DOHH2 (cell line): ENCODE measurements around the gene KNDC1.

Experiments used
- H3F3A ChIP-seq: fragments of 200-600 bp; sonication (generic), shearing (Covaris generic); 2 replicates; pipeline ENCODE4 v1.6.0; 2016; ENCODE audit warnings: antibody characterized with exemption, mild to moderate bottlenecking; ENCODE audit not compliant: control insufficient read depth, insufficient read depth
- H3K27ac ChIP-seq: fragments of 200-600 bp; sonication (generic); 2 replicates; pipeline ENCODE4 v1.5.1; 2014; ENCODE audit warnings: low read depth, mild to moderate bottlenecking, low read length, moderate library complexity
- H3K27me3 ChIP-seq: fragments of 200-600 bp; sonication (generic); 2 replicates; pipeline ENCODE4 v1.6.1; 2014; ENCODE audit warnings: mild to moderate bottlenecking, low read length, mixed read lengths; ENCODE audit not compliant: control insufficient read depth
- H3K36me3 ChIP-seq: fragments of 200-600 bp; sonication (generic); 2 replicates; pipeline ENCODE4 v1.6.1; 2014; ENCODE audit warnings: mild to moderate bottlenecking, low read length, moderate library complexity, mixed read lengths; ENCODE audit not compliant: control insufficient read depth
- H3K4me1 ChIP-seq: fragments of 200-600 bp; sonication (generic); 2 replicates; pipeline ENCODE4 v1.6.1; 2014; ENCODE audit warnings: mild to moderate bottlenecking, low read length, mixed read lengths; ENCODE audit not compliant: control insufficient read depth
- H3K4me2 ChIP-seq: fragments of 200-600 bp; sonication (generic); 2 replicates; pipeline ENCODE4 v1.6.0; 2014; ENCODE audit warnings: mild to moderate bottlenecking, low read length, moderate library complexity
- H3K4me3 ChIP-seq: fragments of 200-600 bp; sonication (generic); 2 replicates; pipeline ENCODE4 v1.5.1; 2014; ENCODE audit warnings: mild to moderate bottlenecking, low read length, mixed read lengths
- H3K79me2 ChIP-seq: fragments of 200-600 bp; sonication (generic); 2 replicates; pipeline ENCODE4 v1.6.1; 2014; ENCODE audit warnings: mild to moderate bottlenecking, low read length, mixed read lengths; ENCODE audit not compliant: control insufficient read depth
- H3K9me2 ChIP-seq: fragments of 200-600 bp; sonication (generic); replicated peaks from 2 replicates; pipeline ENCODE4 v1.6.1; 2014; ENCODE audit warnings: mild to moderate bottlenecking, low read length, mixed read lengths; ENCODE audit not compliant: control insufficient read depth
- H3K9me3 ChIP-seq: fragments of 200-600 bp; sonication (generic); 2 replicates; pipeline ENCODE4 v1.6.1; 2014; ENCODE audit warnings: antibody characterized with exemption, low read length, mixed read lengths; ENCODE audit not compliant: control insufficient read depth, insufficient read depth
- H4K20me1 ChIP-seq: fragments of 200-600 bp; sonication (generic); 2 replicates; pipeline ENCODE4 v1.6.0; 2014; ENCODE audit warnings: low read depth, mild to moderate bottlenecking, antibody characterized with exemption, low read length, moderate library complexity; ENCODE audit not compliant: control insufficient read depth, insufficient read depth
- CTCF ChIP-seq: fragments of 200-600 bp; sonication (generic); IDR thresholded peaks from one replicate; pipeline ENCODE4 v1.5.1; 2014; ENCODE audit warnings: antibody characterized with exemption, mild to moderate bottlenecking, low read depth, low read length; ENCODE audit not compliant: poor library complexity, severe bottlenecking
- EZH2phosphoT487 ChIP-seq: fragments of 200-600 bp; sonication (generic); IDR thresholded peaks from 2 replicates; pipeline ENCODE4 v1.6.1; 2017; ENCODE audit warnings: borderline replicate concordance, mild to moderate bottlenecking, antibody characterized with exemption, low read length, moderate library complexity, mixed read lengths

Gene KNDC1

GRCh38 chr10:133270204-133270603 lies 110.2 kb downstream of the KNDC1 start:
- no peak for TF ChIP-seq EZH2phosphoT487
- TF ChIP-seq CTCF: no peak
- Histone ChIP-seq H3K36me3 (no peaks in the 10 kb centered on the region), H4K20me1 (no peaks in the 10 kb centered on the region), H3K9me3 (no peaks in the 10 kb centered on the region), H3K27ac (no peak overlapping the region), H3K4me3 (no peak overlapping the region), H3F3A (no peaks in the 10 kb centered on the region), H3K79me2 (no peaks in the 10 kb centered on the region), H3K9me2 (no peaks in the 10 kb centered on the region), H3K27me3 (no peaks in the 10 kb centered on the region), H3K4me2 (no peak overlapping the region), H3K4me1 (peaks cover 7% of the 10 kb centered on the region)

- Histone ChIP-seq H3K9me2 (no peaks in the 10 kb centered on the region), H3K79me2 (no peaks in the 10 kb centered on the region), H3K4me2 (no peak overlapping the region), H4K20me1 (no peaks in the 10 kb centered on the region), H3K9me3 (no peaks in the 10 kb centered on the region), H3K4me1 (peaks cover 14% of the 10 kb centered on the region), H3F3A (no peaks in the 10 kb centered on the region), H3K36me3 (no peaks in the 10 kb centered on the region), H3K27me3 (peaks cover 2% of the 10 kb centered on the region), H3K4me3 (no peak overlapping the region), H3K27ac (no peak overlapping the region)
- TF ChIP-seq CTCF: no peak
These were observed 110.8 kb downstream of the KNDC1 start for GRCh38 chr10:133270773-133271297.

DNA sequence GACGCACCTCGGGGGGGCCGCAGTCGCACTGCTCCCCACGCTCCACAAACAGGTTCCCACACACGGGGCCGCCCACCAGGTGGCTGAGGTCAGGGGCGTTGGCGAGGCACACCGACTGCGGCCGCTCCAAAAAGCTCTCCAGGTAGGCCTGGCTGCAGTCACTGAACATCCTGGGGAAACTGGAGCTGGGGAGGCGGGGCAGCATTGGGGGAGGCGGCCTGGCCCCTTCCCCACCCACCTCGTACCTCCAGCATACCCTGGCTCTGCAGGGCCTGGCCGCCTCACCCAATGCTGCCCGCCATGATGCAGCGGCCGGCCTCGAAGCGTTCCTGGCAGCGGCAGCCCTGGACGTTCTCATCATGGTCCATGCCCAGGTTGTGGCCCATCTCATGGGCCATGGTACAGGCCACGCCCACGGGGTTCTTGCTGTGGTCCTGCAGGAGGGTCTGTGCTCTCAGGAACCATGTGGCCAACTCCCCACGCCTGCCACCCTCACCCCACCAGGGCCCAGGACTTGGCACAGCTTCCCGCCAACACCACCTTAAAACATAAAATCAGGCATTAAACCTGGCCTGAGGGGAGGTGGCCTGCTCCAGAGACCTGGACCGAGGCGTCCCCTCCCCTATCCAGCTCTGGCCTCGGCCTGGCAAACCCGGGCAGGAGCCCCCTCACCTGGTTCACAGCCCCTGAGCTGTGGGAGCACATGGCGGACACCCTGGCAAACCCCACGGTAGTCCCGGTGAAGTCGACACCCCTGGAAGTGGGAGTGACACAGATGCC lies 111.7 kb downstream of the KNDC1 start:
- H3K27me3 ChIP-seq: peaks cover 9% of the 10 kb centered on the region
- H3K9me3 ChIP-seq: no peaks in the 10 kb centered on the region
- H4K20me1 ChIP-seq: no peaks in the 10 kb centered on the region
- peaks cover 22% of the 10 kb centered on the region for H3K4me1 ChIP-seq
- H3K4me2 ChIP-seq: no peak overlapping the region
- H3K9me2 ChIP-seq: no peaks in the 10 kb centered on the region
- TF ChIP-seq CTCF (no peak), EZH2phosphoT487 (no peak)
- H3K36me3 ChIP-seq: no peaks in the 10 kb centered on the region
- H3K79me2 ChIP-seq: no peaks in the 10 kb centered on the region
- no peak overlapping the region for H3K27ac ChIP-seq
- H3K4me3 ChIP-seq: no peak overlapping the region
- no peaks in the 10 kb centered on the region for H3F3A ChIP-seq
